Left lobe of liver (tissue), 2 donors: Measurements from ENCODE around the gene A1CF. TPM values are rescaled to one million over a fixed set of nuclear protein-coding genes. Genes with fewer than 3 reads are reported as not detected.
"Not testable (repeated sequence)": the region's sequence is repeated elsewhere in the genome, so short reads cannot be mapped to it uniquely, and the experiment has no call there.

Experiments
- ATAC-seq: fragments of 200-7000 bp; cut with Tn5 transposase; one replicate; pipeline ENCODE4 v1.9.1; 2020; ENCODE audit warnings: mild to moderate bottlenecking, moderate library complexity
- DNase-seq: peaks from one replicate; pipeline ENCODE4 v3.0.0-alpha.2; 2020; ENCODE audit warnings: low spot score
- total RNA-seq: library from RNA; stranded (reverse); gene quantifications from one replicate; pipeline ENCODE4 v1.2.1, GENCODE V29; 2021
- donor health status: DM: no; HTN: no; CAD: no; lungs with moderate emphysema.
- donor health status: DM: no; HTN: yes; CAD: no.

Gene A1CF, protein sequence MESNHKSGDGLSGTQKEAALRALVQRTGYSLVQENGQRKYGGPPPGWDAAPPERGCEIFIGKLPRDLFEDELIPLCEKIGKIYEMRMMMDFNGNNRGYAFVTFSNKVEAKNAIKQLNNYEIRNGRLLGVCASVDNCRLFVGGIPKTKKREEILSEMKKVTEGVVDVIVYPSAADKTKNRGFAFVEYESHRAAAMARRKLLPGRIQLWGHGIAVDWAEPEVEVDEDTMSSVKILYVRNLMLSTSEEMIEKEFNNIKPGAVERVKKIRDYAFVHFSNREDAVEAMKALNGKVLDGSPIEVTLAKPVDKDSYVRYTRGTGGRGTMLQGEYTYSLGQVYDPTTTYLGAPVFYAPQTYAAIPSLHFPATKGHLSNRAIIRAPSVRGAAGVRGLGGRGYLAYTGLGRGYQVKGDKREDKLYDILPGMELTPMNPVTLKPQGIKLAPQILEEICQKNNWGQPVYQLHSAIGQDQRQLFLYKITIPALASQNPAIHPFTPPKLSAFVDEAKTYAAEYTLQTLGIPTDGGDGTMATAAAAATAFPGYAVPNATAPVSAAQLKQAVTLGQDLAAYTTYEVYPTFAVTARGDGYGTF
- total RNA-seq: 213 TPM

DNA sequence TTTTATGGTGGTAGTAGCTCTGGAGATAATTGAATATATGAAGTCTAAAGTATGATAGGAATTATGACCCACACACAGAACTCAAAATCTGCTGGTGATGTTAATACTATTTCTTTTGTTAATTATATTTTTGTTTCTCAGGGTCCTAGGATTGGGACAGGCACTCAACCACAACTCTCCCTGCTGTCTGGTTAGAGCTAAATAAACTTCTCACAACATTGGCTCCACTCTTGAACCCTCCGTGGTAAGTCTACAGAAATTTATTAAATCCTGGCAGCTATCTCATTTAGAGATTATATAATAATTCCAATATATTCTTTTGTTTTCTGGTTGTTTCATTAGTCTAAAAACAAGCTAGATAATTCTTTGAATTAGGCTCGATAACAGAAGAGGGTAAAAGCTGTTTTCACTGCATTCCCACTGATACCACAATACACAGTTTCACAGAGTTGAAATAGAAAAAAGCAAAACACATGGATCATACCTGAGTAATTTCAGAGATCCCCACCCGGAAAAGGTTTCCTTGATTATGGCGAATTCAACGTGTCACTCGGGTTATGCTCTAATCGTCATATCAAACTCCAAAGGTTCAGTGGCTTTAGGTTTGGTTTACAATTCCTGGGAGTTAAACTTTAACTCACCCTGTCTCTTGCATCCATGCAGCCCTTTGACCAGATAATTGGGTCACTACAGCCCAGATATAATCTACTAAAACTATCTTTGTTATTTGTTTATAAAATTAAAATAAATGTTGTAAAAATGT lies at the start of gene A1CF:
A1CF (minus strand) TSS at position 531 of the 763 bp plus-strand sequence. CDS start 25,687 bp downstream, outside the sequence.
- no peak for DNase-seq
- peak; percentile 73 for ATAC-seq

DNA sequence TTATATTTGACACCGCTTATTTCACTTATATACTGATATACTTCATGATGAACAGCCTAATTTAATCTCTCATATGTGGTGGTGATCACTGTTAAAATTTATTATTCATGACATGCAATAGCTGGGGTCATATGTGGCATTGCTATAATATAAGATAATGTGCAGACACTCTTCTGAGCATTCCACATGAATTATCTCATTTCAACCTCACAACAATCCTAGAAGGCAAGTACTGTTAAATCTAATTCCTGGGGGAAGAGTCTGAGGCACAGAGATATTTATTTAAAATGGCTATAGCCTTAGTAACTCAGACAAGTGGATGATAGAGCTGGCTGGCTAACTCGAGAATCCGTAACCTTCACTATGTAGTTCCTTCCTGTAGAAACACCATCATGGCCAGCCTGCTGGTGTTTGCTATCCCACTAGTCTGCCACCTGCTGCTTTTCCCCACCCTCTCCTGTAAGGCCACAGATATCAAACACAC lies 46.6 kb upstream of the A1CF start:
- no peak for ATAC-seq

DNA sequence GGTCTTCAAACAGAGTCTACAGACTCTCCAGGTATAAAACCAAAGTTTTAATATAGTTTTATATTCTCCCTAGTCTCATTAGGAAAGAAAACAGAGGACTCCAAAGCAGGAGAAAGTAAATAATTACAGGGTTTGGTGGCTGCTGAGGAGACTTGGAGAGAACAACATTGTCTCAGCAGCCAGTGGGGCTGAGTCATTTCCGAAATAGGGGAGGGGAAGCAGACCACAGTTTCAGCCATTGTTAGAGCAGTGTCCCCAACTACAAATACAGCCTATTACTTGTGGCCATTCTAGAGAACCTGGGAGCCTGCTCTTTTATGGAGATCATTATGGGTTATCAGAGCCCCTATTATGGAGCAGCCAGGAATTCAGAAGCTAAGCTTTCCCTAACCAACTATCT lies 44.2 kb upstream of the A1CF start:
- ATAC-seq (no peak), DNase-seq (no peak)

More for the DNA sequence above, 46.6 kb upstream of the A1CF start:
- DNase-seq: no peak

DNA sequence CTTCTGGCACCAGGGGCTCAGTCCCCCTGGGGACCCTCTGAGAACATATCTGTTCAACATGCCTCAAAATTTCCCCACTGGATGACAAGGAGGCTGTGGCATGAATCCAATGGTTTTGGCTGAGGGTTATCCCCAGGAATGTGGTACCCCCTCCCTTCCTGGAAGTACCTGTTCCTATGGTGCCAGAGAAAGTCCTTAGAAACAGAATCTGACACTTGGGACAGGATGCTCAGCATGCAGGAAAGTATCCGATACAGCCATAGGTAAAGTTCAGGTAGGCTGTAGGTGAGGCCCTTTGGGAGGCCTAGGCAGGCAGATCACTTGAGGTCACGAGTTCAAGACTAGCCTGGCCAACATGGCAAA lies 42.7 kb upstream of the A1CF start:
- DNase-seq (no peak), ATAC-seq (no peak)

DNA sequence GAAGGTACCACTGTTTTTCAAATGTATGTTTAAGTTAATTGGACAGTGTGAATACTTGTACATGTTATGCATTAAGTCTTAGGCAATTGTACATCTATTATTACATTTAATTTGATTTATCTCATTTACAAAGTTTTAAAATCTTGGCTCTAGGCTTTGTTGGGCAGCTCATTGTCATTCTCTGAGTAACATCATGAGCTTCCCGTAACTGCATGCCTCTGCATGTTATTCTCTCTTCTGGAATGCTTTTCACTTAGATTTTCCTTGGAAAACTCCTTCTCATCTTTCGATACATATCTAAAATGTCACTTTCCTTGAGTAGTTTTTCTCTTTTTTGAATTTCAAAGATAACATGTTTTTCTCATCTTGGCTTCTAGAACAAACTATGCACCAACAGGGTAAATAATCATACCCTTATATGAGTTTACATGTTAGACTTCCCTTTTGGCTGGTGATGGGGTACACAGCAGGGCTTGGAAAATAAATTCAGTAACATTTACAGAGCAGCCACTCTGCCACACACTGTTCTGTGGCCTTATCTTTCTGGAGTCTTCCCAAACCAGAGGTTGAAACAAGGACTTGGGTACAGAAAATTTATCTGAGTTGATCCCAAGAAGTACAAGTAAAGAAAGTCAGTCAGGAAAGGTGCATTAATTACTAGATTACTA lies 42.2 kb upstream of the A1CF start:
- ATAC-seq (no peak), DNase-seq (no peak)

DNA sequence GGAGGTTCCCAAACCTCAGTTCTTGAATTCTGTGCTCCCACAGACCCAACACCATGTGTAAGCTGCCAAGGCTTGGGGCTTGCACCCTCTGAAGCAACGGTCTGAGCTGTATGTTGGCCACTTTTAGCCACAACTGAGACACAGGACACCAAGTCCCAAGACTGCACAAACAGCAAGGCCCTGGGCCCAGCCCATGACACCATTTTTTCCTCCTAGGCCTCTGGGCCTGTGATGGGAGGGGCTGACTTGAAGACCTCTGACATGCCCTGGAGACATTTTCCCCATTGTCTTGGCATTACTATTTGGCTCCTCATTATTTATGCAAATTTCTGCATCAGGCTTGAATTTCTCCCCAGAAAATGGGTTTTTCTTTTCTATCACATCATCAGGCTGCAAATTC lies 38.0 kb upstream of the A1CF start:
- not testable (repeated sequence) for DNase-seq, ATAC-seq

DNA sequence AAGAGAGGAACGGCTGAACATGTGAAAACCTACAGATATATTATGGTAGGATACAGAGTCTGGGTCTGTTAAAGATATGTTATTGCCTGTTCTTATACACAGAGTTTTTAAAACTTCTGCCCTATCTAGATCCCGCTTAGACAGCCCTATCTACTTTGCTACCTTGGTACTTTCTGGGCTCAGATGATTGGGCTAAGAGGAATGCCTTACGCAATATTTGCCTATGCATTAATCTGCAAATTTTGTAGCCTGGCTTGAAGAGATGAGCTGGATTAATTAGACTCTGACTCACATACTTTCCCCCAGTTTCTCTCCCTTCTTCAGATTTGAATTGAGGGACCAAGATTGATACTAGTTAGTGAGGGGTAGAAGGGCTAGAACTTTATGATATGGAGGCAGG lies 33.6 kb upstream of the A1CF start:
- DNase-seq: no peak
- no peak for ATAC-seq

DNA sequence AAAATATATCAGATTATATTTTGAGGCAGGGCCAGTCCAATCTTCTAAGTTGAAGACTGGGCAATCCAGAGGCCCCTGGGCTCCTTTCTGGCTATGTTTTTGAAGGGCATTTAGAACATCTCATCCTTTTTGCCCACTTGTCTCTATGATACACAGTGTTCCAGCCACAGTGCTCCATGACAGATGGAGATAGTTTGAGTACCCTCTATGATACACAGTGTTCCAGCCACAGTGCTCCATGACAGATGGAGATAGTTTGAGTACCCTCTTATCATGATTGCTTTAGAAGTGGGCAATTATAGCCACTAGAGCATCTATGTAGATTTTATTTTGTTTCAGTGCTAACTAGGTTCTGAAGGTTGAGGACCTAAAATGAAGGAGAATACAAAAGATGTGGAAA lies 33.1 kb upstream of the A1CF start:
- ATAC-seq: no peak
- no peak for DNase-seq

DNA sequence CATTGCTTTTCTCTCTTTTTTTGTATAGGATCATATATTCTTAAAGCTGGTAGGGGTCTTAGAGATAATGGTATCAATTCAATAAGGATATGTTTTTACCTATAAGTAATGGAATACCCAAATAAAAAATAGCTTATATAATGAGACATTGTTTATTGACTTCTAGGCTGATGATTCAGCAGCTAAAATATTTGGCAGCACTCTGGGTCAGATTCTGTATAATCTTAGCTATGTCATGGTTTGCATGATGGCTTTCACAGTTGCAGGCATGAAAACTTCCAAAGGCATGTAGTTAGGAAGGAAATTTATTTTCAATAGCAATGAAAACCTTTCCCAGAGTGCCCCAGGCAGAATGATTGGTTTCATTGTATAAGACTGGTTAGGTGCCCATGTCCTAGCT lies 32.1 kb upstream of the A1CF start:
- no peak for ATAC-seq

DNA sequence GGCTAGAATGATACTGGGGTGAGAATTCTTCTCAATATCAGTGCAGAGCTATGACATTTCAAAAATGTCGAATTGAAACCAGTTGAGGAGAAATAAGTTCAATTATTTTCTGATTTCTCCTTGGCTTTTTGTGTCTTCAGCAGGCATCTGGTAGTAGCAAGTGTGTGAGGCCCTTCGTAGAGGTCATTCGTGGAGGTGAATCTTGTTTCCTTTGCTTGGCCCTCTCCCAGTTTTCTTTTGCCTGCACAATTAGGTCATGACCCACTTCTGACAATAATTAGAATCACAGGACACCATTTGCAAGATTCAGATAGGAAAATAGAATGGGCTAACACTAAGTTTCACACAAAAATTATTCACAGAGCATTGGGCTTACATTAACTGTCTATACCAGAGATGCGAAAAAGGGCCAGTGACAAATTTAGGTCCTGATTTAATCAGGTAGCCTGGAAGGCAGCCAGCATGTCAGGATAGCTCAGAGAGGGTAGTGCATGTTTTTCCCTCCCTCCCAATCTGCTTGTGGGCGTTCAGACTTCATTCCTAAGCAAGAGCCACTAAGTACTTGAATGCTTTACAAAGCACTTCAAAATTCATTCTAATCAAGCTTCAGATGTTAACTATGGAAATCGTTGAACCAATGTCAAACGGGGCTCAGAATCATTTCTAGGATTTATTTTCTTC lies 24.0 kb upstream of the A1CF start:
- ATAC-seq (no peak), DNase-seq (no peak)

More for the DNA sequence above, 32.1 kb upstream of the A1CF start:
- DNase-seq: no peak

DNA sequence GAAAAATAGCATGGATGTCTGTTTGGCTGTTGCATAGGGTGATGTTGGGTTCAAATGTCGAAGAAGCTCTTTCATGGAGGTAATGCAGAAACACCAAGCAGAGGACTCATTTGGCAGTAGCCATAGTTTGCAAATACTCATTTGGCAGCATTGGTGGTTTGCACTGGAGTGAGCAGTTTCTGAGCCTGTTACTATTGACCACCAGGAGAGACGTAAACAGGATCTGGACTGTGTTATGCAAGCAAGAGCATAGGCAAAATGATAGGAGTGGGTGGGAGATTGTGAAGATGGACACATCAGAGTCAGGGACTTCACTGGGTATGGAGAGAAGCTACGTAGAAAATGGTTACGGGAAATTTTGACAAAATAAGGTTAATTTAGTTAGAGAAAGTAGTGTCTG lies 22.9 kb upstream of the A1CF start:
- DNase-seq: no peak
- ATAC-seq: peak; percentile 53

DNA sequence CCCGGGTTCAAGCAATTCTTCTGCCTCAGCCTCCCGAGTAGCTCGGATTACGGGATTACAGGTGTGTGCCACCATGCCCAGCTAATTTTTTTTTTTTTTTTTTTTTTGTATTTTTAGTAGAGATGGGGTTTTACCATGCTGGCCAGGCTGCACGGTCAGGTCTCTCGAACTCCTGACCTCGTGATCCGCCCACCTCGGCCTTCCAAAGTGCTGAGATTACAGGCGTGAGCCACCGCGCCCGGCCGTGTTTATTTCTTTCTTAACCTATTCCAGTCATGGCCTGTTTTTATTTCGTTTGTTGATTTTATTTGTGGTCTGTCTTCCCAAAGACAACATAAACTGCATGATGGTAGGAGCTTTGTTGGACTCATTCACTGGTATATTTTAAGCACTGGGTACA lies 20.4 kb upstream of the A1CF start:
- DNase-seq, ATAC-seq: not testable (repeated sequence)

DNA sequence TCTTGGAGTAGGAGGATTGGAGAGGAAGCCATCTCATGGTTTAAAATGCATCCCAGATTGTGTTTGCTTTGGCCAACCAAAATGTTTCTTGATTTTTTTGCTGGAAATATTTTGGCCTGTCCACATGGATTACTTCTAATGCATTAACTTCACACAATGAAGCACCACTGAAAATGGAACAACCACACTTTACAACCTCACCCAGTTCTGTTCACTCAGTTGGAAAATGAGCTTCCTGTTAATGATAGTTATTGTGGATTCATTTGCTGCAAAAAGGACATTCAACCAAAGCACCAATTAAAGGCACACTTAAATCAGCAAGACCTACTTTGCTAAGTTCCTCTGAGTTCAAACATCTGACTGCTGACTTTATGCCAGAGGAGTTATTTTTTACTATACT lies 11.3 kb upstream of the A1CF start:
- no peak for ATAC-seq
- DNase-seq: no peak

DNA sequence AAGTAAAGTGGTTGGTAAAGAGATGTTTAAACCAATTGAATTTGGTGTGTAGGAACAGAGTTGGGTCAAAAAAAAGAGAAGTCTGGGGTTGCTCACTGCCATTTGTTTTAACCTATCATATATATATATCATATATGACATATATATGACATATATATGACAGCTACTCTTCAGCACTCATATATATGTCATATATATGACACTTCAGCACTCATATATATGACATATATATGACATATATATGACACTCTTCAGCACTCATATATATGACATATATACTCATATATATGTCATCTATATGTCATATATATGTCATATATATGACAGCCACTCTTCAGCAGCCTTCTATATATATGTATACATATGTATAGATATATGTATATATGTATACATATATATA lies 8.9 kb upstream of the A1CF start:
- ATAC-seq (no peak), DNase-seq (no peak)

DNA sequence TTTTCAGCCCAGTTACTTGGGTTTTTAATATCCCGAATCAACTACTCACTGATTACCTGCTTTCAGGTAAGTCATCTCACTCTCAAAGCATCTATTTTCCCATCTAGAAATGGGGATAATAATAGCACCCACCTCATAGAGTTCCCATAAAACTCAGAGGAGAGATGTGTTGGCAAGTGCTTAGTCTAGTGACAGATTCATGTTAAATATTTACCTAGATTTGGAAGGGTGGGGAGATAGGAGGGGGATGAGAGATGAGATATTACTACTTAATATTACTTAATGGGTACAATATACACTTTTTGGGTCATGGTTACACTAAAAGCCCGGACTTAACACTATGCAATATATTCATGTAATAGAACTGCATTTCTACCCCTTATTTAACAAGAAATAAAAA lies 7.0 kb upstream of the A1CF start:
- no peak for DNase-seq
- ATAC-seq: peak; percentile 32

DNA sequence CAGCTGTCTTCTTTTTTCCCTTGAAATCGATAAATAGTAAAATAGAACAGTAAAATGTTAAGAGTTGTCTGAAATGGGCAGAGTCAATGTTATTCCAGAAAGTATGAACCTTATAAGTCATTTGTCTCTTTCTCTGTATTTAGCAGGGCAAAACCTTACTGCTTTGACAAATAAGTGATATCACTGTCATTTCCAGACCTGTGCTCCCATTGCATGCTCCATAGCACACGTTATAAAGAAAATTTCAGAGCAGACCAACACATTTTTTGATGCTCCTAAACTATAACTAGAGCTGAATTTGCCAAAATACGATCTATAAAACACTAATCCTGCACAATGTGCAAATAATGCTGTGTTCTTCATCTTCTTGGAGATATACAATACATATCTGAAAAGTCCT lies 1.1 kb downstream of the A1CF start:
- DNase-seq (no peak), ATAC-seq (no peak)

DNA sequence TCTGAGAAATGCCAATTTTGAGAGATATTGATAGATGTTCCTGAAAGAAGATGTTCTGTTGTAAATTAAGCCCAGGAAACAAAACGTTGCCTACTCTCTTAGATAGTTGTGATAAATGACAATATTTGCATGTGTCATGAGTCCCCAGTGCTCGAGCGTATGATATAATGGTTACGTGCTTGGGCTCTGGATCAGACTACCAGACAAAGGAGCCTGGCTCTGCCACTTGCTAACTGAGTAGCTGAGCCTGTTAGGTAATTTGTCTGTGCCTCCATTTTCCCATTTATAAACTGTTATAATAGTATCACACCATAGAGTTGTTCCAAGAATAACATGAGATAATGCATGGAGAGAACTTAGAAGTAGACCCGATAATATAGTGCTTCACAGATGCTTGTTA lies 1.8 kb downstream of the A1CF start:
- DNase-seq (no peak), ATAC-seq (peak; percentile 65)

DNA sequence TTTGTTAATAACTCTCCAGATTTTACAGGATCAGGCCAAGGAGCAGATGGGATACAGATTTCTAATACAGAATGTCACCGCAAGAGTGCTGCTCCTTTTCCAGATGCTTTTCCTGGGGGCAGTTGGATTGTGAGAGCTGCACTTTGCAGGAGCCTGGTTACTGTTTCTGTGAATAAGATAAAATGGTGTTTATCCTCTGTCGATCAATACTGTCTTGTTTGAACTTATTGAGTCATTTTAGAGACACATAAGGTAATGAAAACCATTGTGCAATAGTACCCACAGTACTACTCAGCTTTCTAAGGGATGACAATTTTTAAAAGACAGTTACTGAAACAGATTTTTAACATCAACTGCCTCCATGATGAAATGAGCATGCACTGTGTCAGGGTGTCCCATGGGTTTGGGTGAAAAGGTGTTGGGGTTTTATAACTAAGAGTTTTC lies 2.9 kb downstream of the A1CF start:
- DNase-seq (no peak), ATAC-seq (peak; percentile 64)

DNA sequence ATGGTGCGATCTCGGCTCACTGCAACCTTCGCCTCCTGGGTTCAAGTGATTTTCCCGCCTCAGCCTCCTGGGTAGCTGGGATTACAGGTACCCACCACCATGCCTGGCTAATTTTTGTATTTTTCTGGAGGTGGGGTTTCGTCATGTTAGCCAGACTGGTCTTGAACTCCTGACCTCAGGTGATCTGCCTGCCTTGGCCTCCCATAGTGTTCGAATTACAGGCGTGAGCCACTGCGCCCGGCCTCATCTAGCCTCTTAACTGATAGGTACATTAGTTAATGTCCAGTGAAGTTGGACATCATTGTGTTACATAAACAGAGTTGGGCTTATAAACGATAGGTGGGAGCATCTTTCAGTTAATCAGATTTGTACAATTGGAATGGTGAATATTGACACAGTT lies 4.4 kb downstream of the A1CF start:
- DNase-seq, ATAC-seq: not testable (repeated sequence)

DNA sequence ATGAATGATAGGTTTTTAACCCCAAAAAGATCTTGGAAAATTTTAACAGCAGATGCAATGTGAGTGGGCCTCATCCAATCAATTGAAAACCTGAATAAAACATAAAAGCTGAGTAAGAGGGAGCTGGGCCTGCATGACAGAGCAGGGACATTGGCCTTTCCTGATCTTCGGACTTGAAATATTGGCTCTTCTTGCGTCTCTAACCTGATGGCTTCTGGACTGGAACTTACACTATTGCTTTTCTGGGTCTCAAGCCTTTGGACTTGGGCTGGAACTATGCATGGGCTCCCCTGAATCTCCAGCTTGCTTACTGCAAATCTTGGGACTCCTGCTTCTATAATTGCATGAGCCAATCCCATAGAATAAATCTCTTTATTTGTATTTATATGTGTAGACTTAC lies 9.0 kb downstream of the A1CF start:
- peak; percentile 75 for ATAC-seq
- DNase-seq: no peak

DNA sequence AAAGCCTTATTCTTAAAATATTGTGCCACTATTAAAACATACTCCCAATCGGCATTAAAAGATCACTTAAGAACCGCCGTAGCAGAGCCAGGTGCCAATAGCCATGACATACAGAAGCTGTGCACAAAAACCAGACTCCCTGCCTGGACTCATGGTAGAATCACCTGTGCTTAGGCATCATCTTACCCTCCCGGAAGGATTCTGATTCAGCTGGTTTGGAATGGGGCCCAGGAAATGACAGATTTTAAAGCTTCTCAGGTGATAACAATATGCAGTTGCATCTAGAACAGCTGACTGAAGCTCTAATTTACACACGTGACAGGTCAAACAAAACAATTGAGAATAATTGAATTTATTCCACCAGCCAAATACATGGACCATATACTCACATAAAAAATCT lies 10.7 kb downstream of the A1CF start:
- no peak for DNase-seq
- peak; percentile 31 for ATAC-seq
